Measurements from ENCODE around the gene CFAP141. TPM values are rescaled to one million over a fixed set of nuclear protein-coding genes. Genes with fewer than 3 reads are reported as not detected.

CFAP141 gene
- total and polyA plus RNA-seq, 2 of the 13 experiments (the other 11 are each of a cell fraction or from before 2014, with no cell fraction given), result not detected

GRCh38 chr1:154183046-154183915 lies 22.9 kb downstream of the CFAP141 start (continued):
- no peak for TF ChIP-seq BCLAF1 (IDR thresholded peaks at IDR 0.05)
- peak; percentile 32; the same call in 1 of the 2 replicates for TF ChIP-seq TFAP4 (IDR thresholded peaks at IDR 0.05; ENCODE audit: borderline replicate concordance, low read depth)
- 0 out of 2 replicates have a peak, but pooled peaks have one; percentile 38 for TF ChIP-seq ZNF138 (CRISPR knock-in tag; IDR thresholded peaks at IDR 0.05; ENCODE audit: low read depth)
- no peak for TF ChIP-seq ZNF597 (CRISPR knock-in tag; IDR thresholded peaks at IDR 0.05)
- peak; percentile 70; the same call in 1 of the 2 replicates for TF ChIP-seq MXD1 (CRISPR knock-in tag; IDR thresholded peaks at IDR 0.05)
- peak; percentile 94 for TF ChIP-seq SALL1 (CRISPR knock-in tag; IDR thresholded peaks at IDR 0.05)
- TF ChIP-seq RBFOX2 (IDR thresholded peaks at IDR 0.05; ENCODE audit: low read depth, low read length), result peak; percentile 82
- TF ChIP-seq ZNF784 (CRISPR knock-in tag; IDR thresholded peaks at IDR 0.05; ENCODE audit: borderline replicate concordance), result peak; percentile 99
- TF ChIP-seq IKZF5 (CRISPR knock-in tag; IDR thresholded peaks at IDR 0.05), result peak; percentile 88
- no peak for TF ChIP-seq RAD21 (CRISPR knock-in tag; IDR thresholded peaks at IDR 0.05)
- no peak for TF ChIP-seq GPBP1L1 (CRISPR knock-in tag; IDR thresholded peaks at IDR 0.05)
- peak; percentile 71; the same call in 1 of the 2 replicates for TF ChIP-seq CCDC6 (CRISPR knock-in tag; IDR thresholded peaks at IDR 0.05)
- TF ChIP-seq TAF1 (CRISPR knock-in tag; IDR thresholded peaks at IDR 0.05), result peak; percentile 98
- 0 out of 2 replicates have a peak, but pooled peaks have one; percentile 53 for TF ChIP-seq ZNF510 (CRISPR knock-in tag; IDR thresholded peaks at IDR 0.05; ENCODE audit: low read depth)
- no peak for TF ChIP-seq ZNF549 (CRISPR knock-in tag; IDR thresholded peaks at IDR 0.05)
- no peak for TF ChIP-seq MTF1 (CRISPR knock-in tag; IDR thresholded peaks at IDR 0.05)
- no peak; the same call in 1 of the 2 replicates for TF ChIP-seq MYNN (CRISPR knock-in tag; IDR thresholded peaks at IDR 0.05; ENCODE audit: low read depth)
- TF ChIP-seq KLF11 (CRISPR knock-in tag; IDR thresholded peaks at IDR 0.05), result peak; percentile 72; the same call in 1 of the 2 replicates
- TF ChIP-seq HNRNPH1 (optimal IDR thresholded peaks at IDR 0.05; ENCODE audit: low read depth, low read length), result no peak

Measured in HepG2 (cell line).